Measurements from ENCODE around the gene IGF2R.

GRCh38 chr6:159966981-159967380 lies 1.9 kb upstream of the IGF2R start:
- TF ChIP-seq CTCF (IDR thresholded peaks at IDR 0.05; ENCODE audit: low read depth, low read length) (no peak), EZH2phosphoT487 (IDR thresholded peaks at IDR 0.05; ENCODE audit: low read depth) (no peak)
